Breast epithelium (tissue), 4 donors: ENCODE data around the gene UBR3. TPM values are rescaled to one million over a fixed set of nuclear protein-coding genes. Genes with fewer than 3 reads are reported as not detected.
"Not testable (repeated sequence)": the region's sequence is repeated elsewhere in the genome, so short reads cannot be mapped to it uniquely, and the experiment has no call there.

ENCODE experiments used
- DNase-seq, 2 donors: peaks; one replicate each; pipeline ENCODE4 v3.0.0-alpha.2; 2019; ENCODE audit warnings: low spot score in 2 of 2
- H3K27ac ChIP-seq, 2 donors: fragments of 200-600 bp; sonication (generic) in 1 of 2; one replicate each; pipeline ENCODE4 v1.5.1; 2016 to 2019; ENCODE audit warnings: mild to moderate bottlenecking in 1 of 2
- H3K27me3 ChIP-seq, 2 donors: fragments of 200-600 bp; sonication (generic) in 1 of 2; one replicate each; pipeline versions ENCODE4 v1.5.1 to v1.6.0; 2017 to 2019; ENCODE audit warnings: control low read depth in 1 of 2, mild to moderate bottlenecking in 1 of 2
- H3K36me3 ChIP-seq: fragments of 200-600 bp; one replicate; pipeline ENCODE4 v1.5.1; 2019
- H3K4me1 ChIP-seq, 2 donors: fragments of 200-600 bp; sonication (generic); one replicate each; pipeline ENCODE4 v1.5.1; 2016 to 2019; ENCODE audit warnings: control low read depth in 1 of 2
- H3K4me3 ChIP-seq, 3 donors: fragments of 200-600 bp; sonication (generic); 1 replicate in 2 of 3; 2 replicates in 1 of 3; pipeline ENCODE4 v1.5.1; 2016 to 2019; ENCODE audit warnings: mild to moderate bottlenecking in 3 of 3, moderate library complexity in 2 of 3
- H3K9me3 ChIP-seq, 2 donors: fragments of 200-600 bp; sonication (generic) in 1 of 2; one replicate each; pipeline ENCODE4 v1.5.1; 2016 to 2019; ENCODE audit warnings: control low read depth in 1 of 2
- POLR2A ChIP-seq: fragments of 450-650 bp; IDR thresholded peaks from one replicate; pipeline ENCODE4 v1.6.1; 2016; ENCODE audit warnings: antibody characterized with exemption, mild to moderate bottlenecking, moderate library complexity
- POLR2AphosphoS5 ChIP-seq, 3 donors: sonication (generic); formaldehyde crosslinking; IDR thresholded peaks; one replicate each; pipeline ENCODE4 v1.6.1; 2017; ENCODE audit warnings: antibody characterized with exemption in 3 of 3
- intact Hi-C: fragments of 100-400 bp; cut with DNase I; formaldehyde crosslinking; loops from one replicate; pipeline ENCODE4 v1.15.1; 2023; ENCODE audit warnings: low total_unique reads
- total RNA-seq, 3 donors: library from RNA; depleted of rRNA; stranded (reverse); fragments of >200 nt; gene quantifications; one replicate each; pipeline ENCODE4 v1.1.0, GENCODE V29; 2016
- TF ChIP-seq, protein P1 (sequence below), 3 donors: fragments of 450-650 bp; IDR thresholded peaks; one replicate each; pipeline ENCODE4 v1.5.1; 2016 to 2017; ENCODE audit warnings: antibody characterized with exemption in 3 of 3, mild to moderate bottlenecking in 3 of 3, moderate library complexity in 3 of 3

UBR3 gene
- total RNA-seq, 3 donors from 2014 or later: 75.7 to 110 (median 108) TPM

DNA sequence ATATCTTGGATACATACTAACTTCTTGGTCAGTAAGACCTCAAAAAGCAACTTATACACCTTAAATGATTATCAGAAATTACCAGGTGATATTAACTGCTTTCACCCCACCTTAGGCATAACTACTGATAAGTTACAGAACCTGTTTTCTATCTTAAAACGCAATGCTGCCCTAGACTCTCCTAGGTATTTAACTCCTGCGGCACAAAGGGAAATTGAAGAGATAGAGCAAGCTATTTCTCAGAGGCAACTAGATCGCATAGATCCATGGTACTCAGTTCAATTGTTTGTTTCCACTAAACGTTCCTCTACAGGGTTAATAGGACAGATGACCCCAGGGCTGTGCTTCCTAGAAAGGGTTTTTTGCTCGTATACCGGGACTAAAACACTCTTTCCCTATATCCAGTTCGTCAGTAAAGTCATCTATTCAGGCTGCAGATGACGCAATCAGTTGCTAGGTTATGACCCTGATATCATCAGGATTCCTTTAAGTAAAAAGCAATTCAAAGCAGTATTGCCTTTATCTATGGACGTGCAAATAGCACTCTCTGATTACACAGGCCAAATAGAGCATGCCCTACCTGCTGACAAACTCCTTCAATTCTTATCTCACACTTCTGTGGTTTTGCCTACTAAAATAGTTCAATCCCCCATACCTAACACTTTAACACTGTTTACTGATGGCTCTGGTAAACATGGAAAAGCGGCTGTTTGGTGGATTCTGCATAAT lies 288.4 kb downstream of the UBR3 start:
- no peak overlapping the region for H3K27ac ChIP-seq
- no peak for DNase-seq
- no peaks in the 10 kb centered on the region for H3K4me1 ChIP-seq
- intact Hi-C loops: no loop called here
- H3K36me3 ChIP-seq: no peaks in the 10 kb centered on the region
- H3K9me3 ChIP-seq: peaks cover 0 to 4% of the 10 kb centered on the region in 2 donors
- H3K27me3 ChIP-seq: no peaks in the 10 kb centered on the region
- H3K4me3 ChIP-seq: no peak overlapping the region
- TF ChIP-seq POLR2AphosphoS5 (IDR thresholded peaks at IDR 0.05) (no peak), POLR2A (no peak)
- TF ChIP-seq, protein P1, sequence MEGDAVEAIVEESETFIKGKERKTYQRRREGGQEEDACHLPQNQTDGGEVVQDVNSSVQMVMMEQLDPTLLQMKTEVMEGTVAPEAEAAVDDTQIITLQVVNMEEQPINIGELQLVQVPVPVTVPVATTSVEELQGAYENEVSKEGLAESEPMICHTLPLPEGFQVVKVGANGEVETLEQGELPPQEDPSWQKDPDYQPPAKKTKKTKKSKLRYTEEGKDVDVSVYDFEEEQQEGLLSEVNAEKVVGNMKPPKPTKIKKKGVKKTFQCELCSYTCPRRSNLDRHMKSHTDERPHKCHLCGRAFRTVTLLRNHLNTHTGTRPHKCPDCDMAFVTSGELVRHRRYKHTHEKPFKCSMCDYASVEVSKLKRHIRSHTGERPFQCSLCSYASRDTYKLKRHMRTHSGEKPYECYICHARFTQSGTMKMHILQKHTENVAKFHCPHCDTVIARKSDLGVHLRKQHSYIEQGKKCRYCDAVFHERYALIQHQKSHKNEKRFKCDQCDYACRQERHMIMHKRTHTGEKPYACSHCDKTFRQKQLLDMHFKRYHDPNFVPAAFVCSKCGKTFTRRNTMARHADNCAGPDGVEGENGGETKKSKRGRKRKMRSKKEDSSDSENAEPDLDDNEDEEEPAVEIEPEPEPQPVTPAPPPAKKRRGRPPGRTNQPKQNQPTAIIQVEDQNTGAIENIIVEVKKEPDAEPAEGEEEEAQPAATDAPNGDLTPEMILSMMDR (IDR thresholded peaks at IDR 0.05): no peak

DNA sequence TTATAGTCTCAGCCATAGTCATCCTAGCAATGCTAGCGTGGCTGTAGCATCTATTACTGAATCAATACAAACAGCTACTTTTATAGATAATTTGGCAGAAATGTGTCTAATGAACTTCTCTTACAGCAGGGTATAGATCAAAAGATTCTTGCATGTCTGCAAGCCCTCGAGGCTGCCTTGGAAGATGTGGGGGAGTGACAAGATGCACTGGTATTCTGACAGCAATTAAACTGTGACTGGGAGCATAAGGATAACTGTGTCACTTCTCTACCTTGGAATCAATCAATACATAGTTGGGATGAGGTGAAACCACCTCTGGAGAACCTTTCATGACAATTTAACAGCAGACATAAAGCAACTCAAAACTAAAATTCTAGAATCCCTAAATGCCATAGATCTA lies 291.4 kb downstream of the UBR3 start:
- intact Hi-C loops: no loop called here
- no peaks in the 10 kb centered on the region for H3K27me3 ChIP-seq

DNA sequence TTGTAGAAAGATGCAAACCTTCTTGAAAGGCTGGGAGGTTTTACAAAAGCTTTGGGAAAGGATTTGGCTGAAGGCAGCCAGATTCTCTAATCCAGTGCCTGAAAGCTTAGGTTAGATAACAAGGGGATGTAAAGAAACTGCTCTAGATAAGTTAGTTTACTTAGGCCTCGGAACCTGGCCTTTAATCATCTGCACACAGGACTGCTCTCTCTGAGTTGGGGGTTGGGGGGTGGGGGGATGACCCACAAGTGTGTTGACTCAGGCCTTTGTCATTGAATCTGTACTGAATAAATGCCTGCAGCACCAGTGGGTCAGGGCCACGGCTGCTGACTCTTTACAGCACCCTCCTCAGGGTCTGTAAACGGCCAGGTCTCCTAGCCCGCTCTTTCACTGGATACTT lies 292.1 kb downstream of the UBR3 start:
- H3K36me3 ChIP-seq, H3K27me3 ChIP-seq, H3K4me3 ChIP-seq, H3K9me3 ChIP-seq, intact Hi-C loops, H3K27ac ChIP-seq, DNase-seq, H3K4me1 ChIP-seq: not testable (repeated sequence)

More for the DNA sequence above, 291.4 kb downstream of the UBR3 start:
- TF ChIP-seq POLR2A (no peak), POLR2AphosphoS5 (IDR thresholded peaks at IDR 0.05) (no peak)
- TF ChIP-seq, protein P1 (IDR thresholded peaks at IDR 0.05): no peak
- H3K9me3 ChIP-seq: peaks cover 0 to 4% of the 10 kb centered on the region in 2 donors
- no peak for DNase-seq
- H3K27ac ChIP-seq: no peak overlapping the region
- no peaks in the 10 kb centered on the region for H3K36me3 ChIP-seq
- H3K4me3 ChIP-seq: no peak overlapping the region
- no peaks in the 10 kb centered on the region for H3K4me1 ChIP-seq

DNA sequence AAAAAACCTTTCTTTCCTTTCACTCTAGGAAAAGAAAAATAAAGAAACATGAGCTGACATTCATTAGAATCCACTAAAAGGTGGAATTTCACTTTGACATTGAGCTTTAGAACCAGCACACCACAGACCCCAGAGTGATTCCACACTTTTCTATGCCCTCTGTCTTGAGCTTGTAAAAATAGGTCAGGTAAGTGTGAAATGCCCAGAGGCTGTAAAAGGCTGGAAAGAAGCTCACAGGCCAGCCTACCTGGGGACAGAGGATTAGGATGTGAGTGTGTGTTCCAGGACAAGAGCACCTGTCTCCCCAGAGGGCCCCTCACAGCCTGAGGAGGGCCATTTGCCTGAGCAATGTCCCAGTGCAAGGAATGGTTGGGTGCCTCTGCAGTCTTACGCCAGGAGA lies 294.4 kb downstream of the UBR3 start:
- Histone ChIP-seq H3K4me3 (no peak overlapping the region), H3K36me3 (no peaks in the 10 kb centered on the region), H3K4me1 (no peaks in the 10 kb centered on the region), H3K27ac (no peak overlapping the region), H3K9me3 (peaks cover 0 to 4% of the 10 kb centered on the region in 2 donors), H3K27me3 (no peaks in the 10 kb centered on the region)
- no peak for DNase-seq
- no peak for TF ChIP-seq POLR2AphosphoS5 (IDR thresholded peaks at IDR 0.05)
- TF ChIP-seq POLR2A: no peak
- TF ChIP-seq, protein P1 (IDR thresholded peaks at IDR 0.05): no peak
- intact Hi-C loops: no loop called here

DNA sequence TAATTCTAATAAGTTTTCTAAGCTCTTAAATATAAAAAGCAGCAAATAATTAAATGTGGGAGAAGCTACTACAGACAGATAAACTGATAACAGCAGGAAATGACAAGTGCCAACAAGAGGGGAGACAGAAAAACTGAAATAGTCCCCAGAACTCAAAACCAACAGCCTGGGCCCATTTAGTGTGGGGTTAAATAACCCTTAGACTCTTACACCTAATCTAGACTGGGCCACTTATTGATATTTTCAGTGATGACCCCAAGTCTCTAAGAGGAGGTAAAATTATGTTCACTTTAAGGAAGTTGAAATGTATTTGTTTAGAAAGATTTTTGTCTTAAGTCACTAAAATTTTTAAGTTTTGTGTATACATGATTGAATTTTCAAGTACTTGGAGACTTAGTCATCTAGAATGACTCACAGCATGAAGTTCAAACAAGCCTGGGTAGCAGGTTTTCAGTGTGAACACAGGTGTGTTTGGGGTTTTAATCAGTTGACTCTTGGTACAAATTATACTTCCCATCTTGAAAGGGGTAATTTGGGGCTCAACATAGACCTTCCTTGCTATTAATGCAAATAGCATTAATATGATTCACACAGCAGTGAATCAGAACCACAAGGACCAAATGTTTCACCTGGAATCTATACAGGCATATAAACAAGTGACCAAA lies 295.8 kb downstream of the UBR3 start:
- Histone ChIP-seq H3K4me3 (no peak overlapping the region), H3K27ac (no peak overlapping the region), H3K9me3 (peaks cover 0 to 4% of the 10 kb centered on the region in 2 donors), H3K27me3 (no peaks in the 10 kb centered on the region), H3K4me1 (no peaks in the 10 kb centered on the region), H3K36me3 (no peaks in the 10 kb centered on the region)
- DNase-seq: no peak
- TF ChIP-seq POLR2AphosphoS5 (IDR thresholded peaks at IDR 0.05) (no peak), POLR2A (no peak)
- TF ChIP-seq, protein P1 (IDR thresholded peaks at IDR 0.05): no peak
- intact Hi-C loops: no loop called here
